Measurements from ENCODE around the gene IFNL3.
"Not testable (repeated sequence)": the region's sequence is repeated elsewhere in the genome, so short reads cannot be mapped to it uniquely, and the experiment has no call there.

Gene IFNL3

GRCh38 chr19:39244410-39245100 is at the start of gene IFNL3:
Gene IFNL3, minus strand, starts transcription at chr19:39245006. Its CDS starts 39 bp downstream, at chr19:39244967.
- FAIRE-seq = not testable (repeated sequence)

DNA sequence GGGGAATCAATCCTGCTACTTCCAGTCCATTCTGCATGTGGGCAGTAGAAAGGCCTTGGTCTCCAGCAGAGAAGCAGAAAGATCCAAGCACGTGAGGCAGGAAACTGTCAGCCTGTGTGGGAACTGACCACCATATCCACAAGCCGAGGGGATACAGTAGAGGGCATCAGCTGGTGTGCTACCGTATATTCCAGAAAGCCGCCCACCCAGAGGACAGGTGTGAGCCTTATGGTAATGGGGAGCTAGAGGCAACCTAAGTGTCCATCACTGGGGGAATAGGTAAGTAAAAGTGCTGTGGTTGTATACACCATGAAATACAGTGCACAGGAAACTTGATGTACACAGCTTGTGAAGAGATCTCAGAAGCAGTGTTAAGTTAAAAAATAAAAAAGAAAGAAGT is 48.6 kb upstream of the IFNL3 start:
- FAIRE-seq = no peak

GRCh38 chr19:39284032-39284431 is 39.2 kb upstream of the IFNL3 start:
- no peak for FAIRE-seq

- no peak for FAIRE-seq
These were observed 37.2 kb upstream of the IFNL3 start for GRCh38 chr19:39282021-39282420.

GRCh38 chr19:39277598-39277997 is 32.8 kb upstream of the IFNL3 start:
- FAIRE-seq = no peak

DNA sequence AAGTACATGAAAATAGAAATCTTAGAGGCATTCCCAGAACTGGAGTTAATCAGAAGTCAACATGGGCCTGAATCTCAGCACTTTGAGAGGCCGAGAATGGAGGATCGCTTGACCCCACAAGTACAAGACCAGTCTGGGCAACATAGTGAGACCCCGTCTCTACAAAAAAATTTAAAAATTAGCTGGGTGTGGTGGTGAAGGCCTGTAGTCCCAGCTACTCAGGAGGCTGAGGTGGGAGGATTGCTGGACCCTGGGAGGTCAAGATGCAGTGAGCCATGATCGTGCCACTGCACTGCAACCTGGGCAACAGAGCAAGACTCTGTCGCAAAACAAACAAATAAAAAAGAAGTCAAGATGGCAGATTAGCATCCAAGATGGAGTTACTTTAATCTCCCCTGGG is 31.9 kb upstream of the IFNL3 start:
- no peak for FAIRE-seq

DNA sequence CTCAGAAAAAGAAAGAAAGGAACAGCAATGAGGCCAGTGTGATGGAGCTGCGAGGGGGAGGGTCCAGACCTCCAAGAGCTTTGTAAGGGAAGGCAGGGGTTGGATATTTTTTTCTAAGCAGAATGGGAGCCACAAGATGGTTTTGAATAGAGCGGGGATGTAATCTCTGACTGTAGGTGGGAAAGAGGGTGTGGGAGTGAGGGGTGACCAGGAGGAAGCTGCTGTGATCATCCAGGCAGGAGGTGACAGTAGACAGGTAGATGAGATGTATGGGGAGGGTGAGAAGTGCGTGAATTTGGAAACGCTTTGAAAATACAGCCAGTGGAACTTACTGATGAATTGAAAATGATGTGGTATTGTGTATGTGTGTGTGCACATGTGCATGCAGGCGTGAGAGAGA is 30.8 kb upstream of the IFNL3 start:
- no peak for FAIRE-seq

DNA sequence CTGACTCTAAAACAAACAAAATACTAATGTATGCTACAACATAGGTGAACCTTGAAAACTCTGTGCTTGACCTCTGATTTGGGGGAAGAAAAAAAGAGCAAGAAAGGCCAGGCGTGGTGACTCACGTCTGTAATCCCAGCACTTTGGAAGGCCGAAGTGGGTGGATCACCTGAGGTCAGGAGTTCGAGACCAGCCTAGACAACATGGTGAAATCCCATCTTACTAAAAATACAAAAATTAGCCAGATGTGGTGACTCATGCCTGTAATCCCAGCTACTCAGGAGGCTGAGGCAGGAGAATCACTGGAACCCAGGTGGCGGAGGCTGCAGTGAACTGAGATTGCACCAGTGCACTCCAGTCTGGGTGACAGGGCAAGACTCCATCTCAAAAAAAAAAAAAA is 29.1 kb upstream of the IFNL3 start:
- not testable (repeated sequence) for FAIRE-seq

DNA sequence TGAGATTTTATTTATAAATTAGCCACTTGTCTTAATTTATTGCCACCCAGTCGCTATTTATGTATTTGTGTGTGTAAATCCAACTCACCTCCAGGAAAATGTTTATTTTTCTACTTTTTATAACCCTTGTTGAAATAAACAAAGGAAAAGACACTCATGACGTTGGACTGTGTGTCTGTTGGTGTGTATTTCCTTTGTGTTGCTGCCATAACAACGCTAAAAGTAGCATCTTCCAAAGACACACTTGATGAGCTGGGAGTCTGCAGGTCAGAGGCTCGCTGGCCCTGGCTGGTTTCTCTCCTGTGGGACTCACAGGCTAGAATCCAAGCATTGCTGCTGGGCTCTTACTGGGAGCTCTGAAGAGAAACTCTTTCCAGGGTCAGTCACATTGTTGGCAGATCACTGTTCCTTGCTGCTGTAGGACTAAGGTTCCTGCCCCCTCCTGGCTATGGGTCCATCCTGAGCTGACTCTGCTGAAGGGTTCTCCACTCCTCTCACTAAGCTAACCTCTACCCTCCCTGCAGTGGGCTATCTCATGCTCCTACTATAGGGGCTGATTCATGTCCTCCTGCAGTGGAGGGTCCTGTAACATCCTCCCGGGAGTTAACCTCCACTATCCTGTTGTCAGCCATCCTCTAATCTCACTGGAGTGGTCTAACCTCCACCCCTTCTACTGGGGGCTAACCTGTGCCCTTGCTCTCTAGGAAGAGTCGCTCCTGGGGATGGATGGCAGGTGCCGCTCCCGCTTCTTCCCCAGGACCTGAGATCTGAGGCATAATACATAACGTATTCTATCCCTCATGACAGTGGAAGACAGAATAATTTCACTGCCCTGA is 25.4 kb upstream of the IFNL3 start:
- no peak for FAIRE-seq

DNA sequence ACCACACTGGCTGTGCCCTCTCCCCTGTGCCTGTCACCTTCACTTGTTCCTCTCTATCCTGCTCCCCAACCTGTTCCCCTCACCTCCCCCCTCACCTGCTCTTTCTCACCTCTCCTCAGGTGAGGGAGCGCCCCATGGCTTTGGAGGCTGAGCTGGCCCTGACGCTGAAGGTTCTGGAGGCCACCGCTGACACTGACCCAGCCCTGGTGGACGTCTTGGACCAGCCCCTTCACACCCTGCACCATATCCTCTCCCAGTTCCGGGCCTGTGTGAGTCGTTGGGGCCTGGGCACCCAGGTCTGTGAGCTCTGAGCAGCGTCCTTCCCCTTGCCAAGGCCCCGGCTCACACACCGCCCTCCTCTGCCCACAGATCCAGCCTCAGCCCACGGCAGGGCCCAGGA is 24.6 kb upstream of the IFNL3 start:
- not testable (repeated sequence) for FAIRE-seq

GRCh38 chr19:39268531-39269223 is 23.9 kb upstream of the IFNL3 start:
- not testable (repeated sequence) for FAIRE-seq

GRCh38 chr19:39268085-39268484 is 23.3 kb upstream of the IFNL3 start, which contains the start of gene IFNL2:
Gene IFNL2, plus strand, starts transcription at chr19:39268396. Its CDS starts 173 bp downstream, at chr19:39268569.
- FAIRE-seq = not testable (repeated sequence)

GRCh38 chr19:39265321-39265916 is 20.6 kb upstream of the IFNL3 start:
- no peak for FAIRE-seq

GRCh38 chr19:39264306-39265290 is 19.8 kb upstream of the IFNL3 start:
- FAIRE-seq = no peak

GRCh38 chr19:39263912-39264305 is 19.1 kb upstream of the IFNL3 start:
- FAIRE-seq = no peak

DNA sequence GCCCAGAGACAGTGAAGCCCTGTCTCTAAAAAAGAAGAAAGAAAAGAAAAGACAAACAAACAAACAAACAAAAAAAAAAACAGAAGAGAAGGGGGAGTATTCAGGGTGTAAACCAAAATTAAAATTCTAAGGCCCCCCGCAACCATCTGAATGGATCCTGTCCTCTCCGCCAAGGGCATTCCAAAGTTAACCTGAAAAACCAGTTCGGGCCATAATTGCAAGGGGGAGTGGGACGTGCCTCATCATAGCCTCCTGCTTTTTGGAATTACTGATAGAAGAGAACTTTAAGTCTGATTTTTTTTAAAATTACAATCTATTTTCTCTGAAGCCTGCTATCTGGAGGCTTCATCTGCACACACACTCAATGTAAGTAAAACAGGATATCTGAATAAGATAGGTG is 17.7 kb upstream of the IFNL3 start:
- FAIRE-seq = no peak

DNA sequence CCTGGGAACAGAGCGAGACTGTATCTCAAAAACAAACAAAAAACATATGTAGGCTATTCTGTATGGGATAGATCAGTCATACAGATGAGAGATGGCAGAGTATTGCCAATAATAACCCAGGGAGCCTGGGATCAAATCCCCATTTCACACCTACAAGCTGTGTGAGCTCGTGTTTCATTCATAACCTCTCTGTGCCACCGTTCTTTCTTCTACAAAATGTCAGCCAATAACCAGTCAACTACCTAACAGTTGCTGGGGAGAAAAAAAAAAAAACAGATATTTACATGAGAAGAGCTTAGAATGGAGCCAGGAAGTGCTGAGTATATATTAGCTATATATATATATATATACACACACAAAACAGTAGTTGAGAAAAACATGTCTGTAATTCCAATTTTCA is 16.9 kb upstream of the IFNL3 start:
- no peak for FAIRE-seq

- FAIRE-seq = no peak
These were observed 12.4 kb upstream of the IFNL3 start for GRCh38 chr19:39257227-39257626.

- FAIRE-seq = no peak
These were observed 9.9 kb upstream of the IFNL3 start for GRCh38 chr19:39254531-39255345.

- FAIRE-seq = no peak
These were observed 8.8 kb upstream of the IFNL3 start for GRCh38 chr19:39253374-39254149.

All from islet of Langerhans (tissue), 1 donor.